ENCODE measurements around the gene ZNF865. TPM values are rescaled to one million over a fixed set of nuclear protein-coding genes. Genes with fewer than 3 reads are reported as not detected.

The ZNF865 gene
- polyA plus RNA-seq, 10 donors, result 5.0 to 8.7 (median 6.5) TPM

GRCh38 chr19:55656988-55657747, 51.7 kb downstream of the ZNF865 start:
- DNase-seq, result no peak

- DNase-seq, result no peak
Observed at GRCh38 chr19:55658846-55659459, 53.5 kb downstream of the ZNF865 start.

- no peak for DNase-seq
Observed at GRCh38 chr19:55659822-55660221, 54.4 kb downstream of the ZNF865 start.

- no peak for DNase-seq
Observed at GRCh38 chr19:55660404-55660803, 55.0 kb downstream of the ZNF865 start.

- no peak for DNase-seq
Observed at GRCh38 chr19:55660991-55661390, 55.5 kb downstream of the ZNF865 start.

- no peak for DNase-seq
Observed at GRCh38 chr19:55661826-55662225, 56.4 kb downstream of the ZNF865 start.

- no peak for DNase-seq
Observed at GRCh38 chr19:55663846-55664536, 58.5 kb downstream of the ZNF865 start.

GRCh38 chr19:55666343-55667005, 61.0 kb downstream of the ZNF865 start:
- no peak for DNase-seq

Other genes with a start within 250 kb of the ZNF865 start
- gene GARIN5B, start 242.4 kb upstream of the ZNF865 start, polyA plus RNA-seq (ENCODE audit: insufficient read length in 10 of 10), result under 1 TPM in 1 of 10 donors, not detected in 9; 0.07 TPM
- gene IL11, start 235.2 kb upstream of the ZNF865 start, polyA plus RNA-seq (ENCODE audit: insufficient read length in 10 of 10), result under 1 TPM in 8 of 10 donors, not detected in 2; 0.07 to 0.66 (median 0.39) TPM
- not detected for gene TMEM190, start 228.8 kb upstream of the ZNF865 start, polyA plus RNA-seq (ENCODE audit: insufficient read length in 10 of 10)
- under 1 TPM in 5 of 10 donors, not detected in 5; 0.12 to 0.48 (median 0.23) TPM for gene TMEM238, start 221.4 kb upstream of the ZNF865 start, polyA plus RNA-seq (ENCODE audit: insufficient read length in 10 of 10)
- gene RPL28, start 219.7 kb upstream of the ZNF865 start, polyA plus RNA-seq (ENCODE audit: insufficient read length in 10 of 10), result 1,000 to 10,000 TPM; 1,118 to 2,122 (median 1,535) TPM
- 10 to 100 TPM; 26.3 to 47.0 (median 37.2) TPM for gene UBE2S, start 197.9 kb upstream of the ZNF865 start, polyA plus RNA-seq (ENCODE audit: insufficient read length in 10 of 10)
- under 1 TPM; 0.07 to 0.39 (median 0.15) TPM for gene SHISA7, start 162.3 kb upstream of the ZNF865 start, polyA plus RNA-seq (ENCODE audit: insufficient read length in 10 of 10)
- 10 to 100 TPM; 26.6 to 40.9 (median 30.8) TPM for gene ISOC2, start 144.0 kb upstream of the ZNF865 start, polyA plus RNA-seq (ENCODE audit: insufficient read length in 10 of 10)
- gene C19orf85, start 140.9 kb upstream of the ZNF865 start, polyA plus RNA-seq (ENCODE audit: insufficient read length in 10 of 10), result not detected
- gene ZNF628, start 129.0 kb upstream of the ZNF865 start, polyA plus RNA-seq (ENCODE audit: insufficient read length in 10 of 10), result 1 to 10 TPM; 2.1 to 4.3 (median 3.1) TPM
- gene NAT14, start 120.5 kb upstream of the ZNF865 start, polyA plus RNA-seq (ENCODE audit: insufficient read length in 10 of 10), result 10 to 100 TPM; 21.1 to 41.2 (median 27.1) TPM
- gene SSC5D, start 117.2 kb upstream of the ZNF865 start, polyA plus RNA-seq (ENCODE audit: insufficient read length in 10 of 10), result 10 to 100 TPM; 13.9 to 50.8 (median 23.6) TPM
- 1 to 10 TPM in 9 of 10 donors, under 1 TPM in 1; 0.90 to 6.8 (median 3.3) TPM for gene SBK2, start 68.5 kb upstream of the ZNF865 start, polyA plus RNA-seq (ENCODE audit: insufficient read length in 10 of 10)
- gene SBK3, start 60.1 kb upstream of the ZNF865 start, polyA plus RNA-seq (ENCODE audit: insufficient read length in 10 of 10), result under 1 TPM in 3 of 10 donors, not detected in 7; 0.12 to 0.49 (median 0.12) TPM
- 10 to 100 TPM in 6 of 10 donors, 1 to 10 TPM in 4; 9.2 to 14.7 (median 10.4) TPM for gene ZNF579, start 24.8 kb upstream of the ZNF865 start, polyA plus RNA-seq (ENCODE audit: insufficient read length in 10 of 10)
- gene FIZ1, start 6.1 kb upstream of the ZNF865 start, polyA plus RNA-seq (ENCODE audit: insufficient read length in 10 of 10), result 10 to 100 TPM in 8 of 10 donors, 1 to 10 TPM in 2; 8.5 to 13.3 (median 11.1) TPM
- gene ZNF524, start 5.4 kb upstream of the ZNF865 start, polyA plus RNA-seq (ENCODE audit: insufficient read length in 10 of 10), result 1 to 10 TPM; 4.6 to 9.1 (median 7.2) TPM
- gene ZNF784, start 18.9 kb downstream of the ZNF865 start, polyA plus RNA-seq (ENCODE audit: insufficient read length in 10 of 10), result 1 to 10 TPM; 5.9 to 9.1 (median 7.5) TPM
- gene ZNF580, start 35.4 kb downstream of the ZNF865 start, polyA plus RNA-seq (ENCODE audit: insufficient read length in 10 of 10), result 10 to 100 TPM; 17.4 to 27.7 (median 18.9) TPM
- gene ZNF581, start 38.0 kb downstream of the ZNF865 start, polyA plus RNA-seq (ENCODE audit: insufficient read length in 10 of 10), result 10 to 100 TPM; 17.3 to 29.8 (median 24.3) TPM
- gene CCDC106, start 42.6 kb downstream of the ZNF865 start, polyA plus RNA-seq (ENCODE audit: insufficient read length in 10 of 10), result 10 to 100 TPM; 10.2 to 17.7 (median 12.1) TPM
- gene U2AF2, start 49.4 kb downstream of the ZNF865 start, polyA plus RNA-seq (ENCODE audit: insufficient read length in 10 of 10), result 100 to 1,000 TPM in 7 of 10 donors, 10 to 100 TPM in 3; 94.9 to 144 (median 118) TPM
- 10 to 100 TPM; 59.0 to 99.0 (median 74.3) TPM for gene EPN1, start 69.6 kb downstream of the ZNF865 start, polyA plus RNA-seq (ENCODE audit: insufficient read length in 10 of 10)
- gene NLRP9, start 132.8 kb downstream of the ZNF865 start, polyA plus RNA-seq (ENCODE audit: insufficient read length in 10 of 10), result under 1 TPM in 2 of 10 donors, not detected in 8; 0.07 to 0.08 TPM
- gene RFPL4A, start 153.4 kb downstream of the ZNF865 start, polyA plus RNA-seq (ENCODE audit: insufficient read length in 10 of 10), result under 1 TPM in 5 of 10 donors, not detected in 5; 0.27 to 0.51 (median 0.34) TPM
- 1 to 10 TPM in 1 of 10 donors, under 1 TPM in 6, not detected in 3; 0.14 to 1.4 (median 0.45) TPM for gene RFPL4AL1, start 163.5 kb downstream of the ZNF865 start, polyA plus RNA-seq (ENCODE audit: insufficient read length in 10 of 10)
- gene NLRP11, start 226.4 kb downstream of the ZNF865 start, polyA plus RNA-seq (ENCODE audit: insufficient read length in 10 of 10), result under 1 TPM in 2 of 10 donors, not detected in 8; 0.03 to 0.06 TPM
- gene NLRP4, start 230.9 kb downstream of the ZNF865 start, polyA plus RNA-seq (ENCODE audit: insufficient read length in 10 of 10), result not detected